Adrenal gland (tissue), 5 donors: ENCODE results near the gene CEP135.

ENCODE experiments used
- CTCF ChIP-seq, 6 experiments: fragments of 450-650 bp in 4 of 6; fragments of 200-600 bp in 2 of 6; sonication (generic) in 1 of 6; IDR thresholded peaks; 1 replicate in 5 of 6; 2 replicates in 1 of 6; pipeline versions ENCODE4 v1.5.1 to v1.8.0; 2016 to 2021; ENCODE audit warnings: antibody characterized with exemption in 6 of 6, mild to moderate bottlenecking in 2 of 6, moderate library complexity in 1 of 6
- POLR2A ChIP-seq, 2 donors: fragments of 450-650 bp; IDR thresholded peaks; one replicate each; pipeline ENCODE4 v1.6.1; 2017; ENCODE audit warnings: antibody characterized with exemption in 2 of 2, mild to moderate bottlenecking in 2 of 2, moderate library complexity in 1 of 2
- donor health status: DM: no; HTN: no; CAD: no.

- TF ChIP-seq CTCF (IDR thresholded peaks at IDR 0.05), result no peak
- TF ChIP-seq POLR2A (IDR thresholded peaks at IDR 0.05), result no peak
Measured at GRCh38 chr4:55980725-55981124, 32.0 kb downstream of the CEP135 start.
